ENCODE measurements around the gene NPM3. TPM values are rescaled to one million over a fixed set of nuclear protein-coding genes. Genes with fewer than 3 reads are reported as not detected.

The NPM3 gene
- polyA plus RNA-seq, 1 donor: 54.4 TPM

- no peak for DNase-seq (ENCODE audit: low read depth)
These were observed 7.7 kb downstream of the NPM3 start, which contains the start of gene FGF8 for GRCh38 chr10:101775273-101776160. TSS of gene FGF8 (minus strand) at chr10:101776114. CDS start at chr10:101775900, 214 bp downstream.

- no peak for DNase-seq (ENCODE audit: low read depth)
These were observed 8.5 kb downstream of the NPM3 start for GRCh38 chr10:101774589-101775272.

DNA sequence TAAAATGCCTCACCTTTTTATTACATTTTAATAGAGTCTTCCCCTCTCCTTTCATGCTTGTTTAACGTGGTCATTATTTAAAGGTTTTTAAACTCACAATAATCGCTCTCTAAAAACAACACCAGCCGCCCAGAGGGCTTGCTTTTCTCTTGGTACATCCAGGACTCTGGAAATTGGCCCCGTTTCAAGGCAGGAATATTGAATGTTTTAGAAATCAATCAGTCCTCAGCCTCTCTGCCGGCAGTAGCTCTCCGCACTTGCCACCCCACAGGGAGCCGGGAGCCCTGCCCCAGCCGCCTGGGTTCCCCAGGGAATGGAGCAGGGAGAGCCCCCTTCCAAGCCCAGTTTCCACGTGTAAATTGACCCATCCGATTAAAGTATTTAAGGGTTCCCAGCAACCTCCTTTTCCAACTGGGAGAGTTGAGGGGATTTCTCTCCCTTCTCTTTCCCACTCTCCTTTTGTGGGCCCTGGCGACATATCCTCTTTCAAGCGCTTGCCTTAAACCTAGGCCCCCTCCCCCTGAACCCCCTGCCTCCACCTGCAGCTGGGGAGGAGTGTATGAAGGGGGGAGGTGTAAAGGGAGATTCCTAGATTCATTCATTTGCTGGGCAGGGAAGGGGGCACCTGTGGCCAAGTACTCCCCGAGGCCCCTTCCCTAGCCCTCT is 9.2 kb downstream of the NPM3 start:
- no peak for DNase-seq (ENCODE audit: low read depth)

DNA sequence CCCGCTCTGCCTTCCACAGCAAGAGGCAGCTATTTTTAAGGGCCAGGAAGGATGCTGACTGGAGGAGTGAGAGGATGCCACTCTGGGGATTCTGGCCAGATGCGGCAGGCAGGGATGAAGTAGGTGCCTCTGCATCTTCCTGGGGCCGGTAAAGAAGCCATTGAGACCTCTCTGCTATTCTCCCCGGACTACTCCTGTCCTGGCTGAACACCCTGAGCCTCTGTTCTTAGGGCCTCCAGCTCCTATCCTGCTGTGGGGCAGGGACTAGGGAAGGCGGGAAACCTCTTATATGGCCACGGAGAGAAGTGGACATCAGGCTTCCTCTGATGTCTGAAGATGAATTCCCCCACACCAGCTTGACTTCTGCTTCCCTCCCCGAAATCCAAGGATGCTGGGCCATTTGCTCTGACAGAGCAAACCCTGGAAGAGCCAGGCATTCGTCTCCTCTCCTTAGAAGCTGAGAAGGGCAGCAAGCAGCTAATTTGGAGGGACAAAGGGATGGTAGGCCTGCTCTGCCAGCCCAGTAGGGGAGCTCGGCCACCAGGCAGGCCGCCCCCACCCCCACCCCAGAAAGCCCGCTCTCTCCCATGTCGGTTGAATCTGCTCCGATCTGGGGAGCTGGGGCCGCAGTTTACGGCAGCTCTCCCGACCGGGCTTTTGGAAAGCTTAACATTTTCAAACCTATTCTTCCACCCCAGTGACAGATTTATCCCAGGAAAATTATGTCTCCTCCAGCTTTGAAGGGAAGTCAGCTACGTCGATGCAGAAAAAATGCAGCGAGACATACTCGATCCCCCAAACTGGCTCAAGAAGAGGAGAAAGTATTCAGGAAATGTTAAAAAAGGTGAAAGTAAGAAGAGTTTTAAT is 10.1 kb downstream of the NPM3 start:
- no peak for DNase-seq (ENCODE audit: low read depth)

GRCh38 chr10:101772017-101772894 is 11.0 kb downstream of the NPM3 start:
- DNase-seq (ENCODE audit: low read depth): no peak

GRCh38 chr10:101771380-101771779 is 11.9 kb downstream of the NPM3 start:
- DNase-seq (ENCODE audit: low read depth): no peak

- no peak for DNase-seq (ENCODE audit: low read depth)
These were observed 12.7 kb downstream of the NPM3 start for GRCh38 chr10:101770331-101771215.

GRCh38 chr10:101769541-101770180 is 13.6 kb downstream of the NPM3 start:
- no peak for DNase-seq (ENCODE audit: low read depth)

DNA sequence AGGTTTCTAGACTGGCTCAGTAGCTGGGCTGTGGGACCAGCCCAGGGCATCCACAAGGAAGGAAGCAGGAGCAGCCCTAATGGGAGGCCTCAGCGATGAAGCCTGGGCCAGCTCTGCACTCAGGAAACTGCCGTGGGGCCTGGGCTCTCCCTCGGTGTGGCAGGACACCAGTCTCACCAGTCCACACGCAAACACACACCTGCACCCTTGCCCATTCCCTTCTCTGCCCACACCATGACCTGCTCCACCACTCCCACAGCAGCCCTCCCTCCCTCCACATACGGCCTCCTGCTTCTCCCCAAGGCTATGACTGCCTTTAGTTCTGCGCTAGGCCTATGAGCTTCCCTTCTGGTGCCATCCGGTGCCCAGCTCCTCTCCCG is 14.5 kb downstream of the NPM3 start:
- no peak for DNase-seq (ENCODE audit: low read depth)

DNA sequence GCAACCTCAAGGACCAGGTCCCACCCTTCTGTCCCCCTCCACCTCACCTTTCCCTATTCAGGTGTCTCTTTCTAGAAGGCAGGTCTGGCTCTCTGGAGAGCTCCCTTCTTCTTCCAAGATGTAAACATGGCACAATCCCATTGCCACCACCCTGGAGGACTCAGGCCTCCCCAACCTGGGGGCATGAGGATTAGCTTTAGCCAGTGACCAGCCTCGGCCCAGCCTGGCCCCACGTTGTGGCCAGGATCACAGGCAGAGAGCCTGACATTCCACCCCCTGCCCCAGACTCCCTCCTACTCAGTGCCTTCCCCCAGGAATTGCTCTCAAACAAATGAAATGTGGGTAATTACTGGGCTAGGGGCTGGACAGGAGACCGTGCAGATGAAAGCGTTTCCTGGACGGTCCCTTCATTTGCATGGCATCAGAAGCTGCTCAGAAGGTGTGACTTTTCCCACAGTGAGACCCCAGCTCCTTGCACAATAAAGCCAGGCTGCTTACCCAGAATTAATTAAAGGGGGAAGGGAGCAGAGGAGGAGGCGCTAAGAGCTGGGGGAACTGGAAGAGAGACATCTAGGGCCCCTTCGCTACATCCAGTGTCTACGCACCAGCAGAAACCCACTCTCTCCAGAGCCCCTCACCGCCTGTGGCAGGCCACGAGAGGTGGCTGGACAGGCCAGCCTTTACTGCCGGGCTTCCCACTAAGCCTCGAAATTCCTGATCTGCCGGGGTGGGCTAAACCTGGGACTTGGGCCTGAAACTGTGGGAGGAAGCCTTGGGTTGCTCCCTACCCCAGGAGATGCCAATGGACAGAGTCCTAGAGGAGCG is 15.1 kb downstream of the NPM3 start:
- no peak for DNase-seq (ENCODE audit: low read depth)

GRCh38 chr10:101767600-101767945 is 15.7 kb downstream of the NPM3 start:
- DNase-seq (ENCODE audit: low read depth): no peak

- no peak for DNase-seq (ENCODE audit: low read depth)
These were observed 16.3 kb downstream of the NPM3 start for GRCh38 chr10:101766753-101767599.

GRCh38 chr10:101766306-101766705 is 16.9 kb downstream of the NPM3 start:
- no peak for DNase-seq (ENCODE audit: low read depth)

DNA sequence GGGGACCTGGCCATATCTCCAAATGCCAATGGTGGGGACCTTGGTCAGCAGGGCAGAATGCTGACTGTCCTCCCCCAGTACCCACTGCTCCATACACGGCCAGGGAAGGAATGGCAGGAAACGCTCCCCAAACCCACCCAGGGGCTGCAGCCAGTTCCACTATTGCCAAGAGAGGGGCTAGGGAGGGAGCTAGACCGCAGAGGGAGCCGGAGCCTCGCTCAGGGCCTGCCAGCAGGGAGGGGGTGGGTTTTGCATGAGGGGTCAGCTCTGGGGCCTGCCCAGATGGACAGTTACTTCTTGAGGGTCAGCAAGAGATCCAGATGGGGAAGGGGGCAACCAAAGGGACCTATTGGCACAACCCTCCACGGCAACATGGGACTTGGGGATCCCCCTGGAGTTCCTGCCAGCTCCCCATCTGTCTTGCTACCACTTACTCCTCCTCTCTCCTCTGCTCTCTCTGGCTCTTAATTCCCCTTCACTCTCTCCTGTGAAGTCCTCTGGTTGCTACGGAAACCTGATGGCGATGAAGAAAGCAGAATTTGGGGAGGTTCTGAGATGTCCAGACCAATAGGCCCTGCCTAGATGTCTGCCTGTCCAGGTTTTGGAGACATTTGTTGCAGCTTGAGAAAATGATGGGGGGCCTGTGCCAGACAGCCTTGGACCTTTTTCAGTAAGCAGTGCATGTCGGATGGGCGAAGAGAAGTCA is 20.0 kb downstream of the NPM3 start:
- no peak for DNase-seq (ENCODE audit: low read depth)

GRCh38 chr10:101762736-101763135 is 20.5 kb downstream of the NPM3 start:
- no peak for DNase-seq (ENCODE audit: low read depth)

- DNase-seq (ENCODE audit: low read depth): no peak
These were observed 22.0 kb downstream of the NPM3 start for GRCh38 chr10:101761226-101761625.

DNA sequence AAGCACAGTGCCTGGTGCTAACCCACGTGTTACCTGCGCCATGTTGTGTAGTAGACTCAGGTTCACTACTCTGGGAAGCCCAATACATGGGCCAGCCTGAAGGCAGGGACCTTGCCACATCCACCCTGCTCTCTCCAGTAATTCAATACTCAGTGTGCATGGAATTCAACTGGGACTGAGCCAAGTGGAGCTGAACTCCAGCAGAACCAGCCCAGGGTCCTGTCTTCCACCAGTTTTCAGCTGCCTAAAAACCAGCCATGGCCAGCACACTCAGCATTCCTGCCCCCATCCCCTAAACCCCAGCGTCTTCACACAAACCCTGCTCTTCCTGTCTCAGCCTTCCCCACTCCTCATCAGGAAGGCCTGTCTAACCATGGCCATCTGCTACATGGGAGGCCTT is 22.7 kb downstream of the NPM3 start:
- DNase-seq (ENCODE audit: low read depth): no peak
